SK-N-MC (cell line): Measurements from ENCODE around the gene SMC6.

ENCODE experiments used
- EZH2 ChIP-seq: fragments of 200-600 bp; sonication (generic); IDR thresholded peaks from one replicate; pipeline ENCODE4 v1.6.1; 2017; ENCODE audit warnings: antibody characterized with exemption
- FOXP2 ChIP-seq: optimal IDR thresholded peaks from 2 replicates; pipeline ENCODE3; 2011; ENCODE audit warnings: mild to moderate bottlenecking, moderate library complexity; ENCODE audit not compliant: insufficient read depth; ENCODE audit errors: extremely low read length, control extremely low read depth
- POLR2AphosphoS5 ChIP-seq: IDR thresholded peaks from 2 replicates; pipeline ENCODE4 v1.6.1; 2012; ENCODE audit warnings: mild to moderate bottlenecking, low read depth, low read length, borderline replicate concordance

DNA sequence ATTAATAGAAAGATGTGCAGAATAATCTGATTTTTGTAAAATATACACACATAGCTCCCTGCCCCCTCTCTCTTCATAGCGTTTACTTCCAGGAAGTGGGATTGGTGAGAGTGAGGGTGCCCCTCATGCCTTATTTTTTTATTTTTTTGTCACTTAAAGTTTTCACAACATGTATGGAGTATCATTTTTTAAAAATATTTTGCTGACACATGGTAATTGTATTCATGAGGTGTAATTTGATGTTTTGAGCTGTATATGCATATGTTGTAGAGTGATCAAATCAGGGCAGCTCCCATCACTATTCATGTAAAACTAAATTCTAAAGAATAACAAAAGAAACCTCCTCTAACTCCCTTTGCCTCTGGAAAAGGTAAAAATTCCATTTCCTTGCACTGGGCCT is 138.5 kb downstream of the SMC6 start:
- TF ChIP-seq POLR2AphosphoS5: no peak
- no peak for TF ChIP-seq FOXP2
- TF ChIP-seq EZH2: no peak
